ENCODE results near the gene RAPGEF6. TPM values are rescaled to one million over a fixed set of nuclear protein-coding genes. Genes with fewer than 3 reads are reported as not detected.
"Not testable (repeated sequence)": the region's sequence is repeated elsewhere in the genome, so short reads cannot be mapped to it uniquely, and the experiment has no call there.

RAPGEF6 gene
- total RNA-seq, 2 donors from 2014 or later = 8.4 to 14.6 TPM

GRCh38 chr5:131647048-131647769 lies 12.2 kb upstream of the RAPGEF6 start:
- intact Hi-C loops (cut with DNase I) = no loop called here
- ATAC-seq (no peak), DNase-seq (no peak)

DNA sequence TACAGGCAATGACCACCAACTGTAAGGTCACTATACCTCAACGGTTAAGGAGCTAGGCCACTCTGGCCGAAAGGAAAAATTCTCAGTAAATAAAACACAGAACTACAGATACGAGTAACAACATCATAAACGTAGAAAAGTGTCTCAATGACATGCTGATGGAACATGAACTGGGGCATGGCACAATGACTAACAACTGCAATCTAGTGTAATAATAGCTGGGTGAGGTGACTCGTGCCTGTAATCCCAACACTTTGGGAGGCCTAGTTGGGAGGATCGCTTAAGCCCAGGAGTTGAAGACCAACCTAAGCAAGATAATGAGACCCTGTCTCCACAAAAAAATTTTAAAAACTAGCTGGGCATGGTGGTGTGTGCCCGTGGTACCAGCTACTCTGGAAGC lies 9.8 kb upstream of the RAPGEF6 start:
- ATAC-seq (no peak), DNase-seq (no peak)
- intact Hi-C loops (cut with DNase I) = no loop called here

DNA sequence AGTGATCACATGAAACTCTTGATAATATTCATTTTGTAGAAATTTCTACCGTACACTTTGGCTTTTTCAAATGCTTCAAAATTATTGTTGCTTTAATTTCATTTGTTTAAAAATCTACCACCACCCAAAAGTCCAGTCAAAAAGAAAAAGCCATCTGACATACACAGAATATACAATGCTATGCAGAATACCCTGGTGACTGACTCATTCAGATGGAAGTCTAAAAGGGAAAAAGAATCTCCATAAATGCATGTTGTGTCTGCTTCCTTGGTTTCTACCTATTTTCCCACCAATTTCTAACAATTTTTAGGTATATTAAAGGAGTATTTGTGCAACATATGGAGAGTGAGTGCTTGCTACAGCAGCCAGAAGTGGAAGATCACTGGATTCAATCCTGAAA lies 9.3 kb upstream of the RAPGEF6 start:
- intact Hi-C loops (cut with DNase I) = no loop called here
- ATAC-seq = no peak
- no peak for DNase-seq

DNA sequence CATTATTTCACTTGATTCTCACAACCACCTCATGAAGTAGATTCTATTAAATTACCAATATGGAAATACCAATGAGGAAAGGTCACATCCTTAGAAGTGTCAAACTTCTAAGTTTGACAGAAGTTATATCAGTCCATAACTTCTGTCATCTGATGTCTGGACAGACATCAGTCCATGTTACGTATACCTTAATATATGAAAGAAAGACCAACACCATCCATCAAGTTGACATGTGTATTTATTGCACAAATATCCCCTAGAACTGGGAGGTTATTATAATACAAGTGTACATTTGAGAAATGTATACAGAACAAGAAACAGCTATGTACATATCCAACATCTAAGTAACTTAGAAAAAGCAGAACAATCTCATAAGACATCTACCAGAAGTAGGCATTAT lies 6.5 kb upstream of the RAPGEF6 start:
- ATAC-seq (no peak), DNase-seq (no peak)
- intact Hi-C loops (cut with DNase I) = no loop called here

- DNase-seq (no peak), ATAC-seq (no peak)
- intact Hi-C loops (cut with DNase I) = no loop called here
Observed at GRCh38 chr5:131640043-131640856, 5.2 kb upstream of the RAPGEF6 start.

DNA sequence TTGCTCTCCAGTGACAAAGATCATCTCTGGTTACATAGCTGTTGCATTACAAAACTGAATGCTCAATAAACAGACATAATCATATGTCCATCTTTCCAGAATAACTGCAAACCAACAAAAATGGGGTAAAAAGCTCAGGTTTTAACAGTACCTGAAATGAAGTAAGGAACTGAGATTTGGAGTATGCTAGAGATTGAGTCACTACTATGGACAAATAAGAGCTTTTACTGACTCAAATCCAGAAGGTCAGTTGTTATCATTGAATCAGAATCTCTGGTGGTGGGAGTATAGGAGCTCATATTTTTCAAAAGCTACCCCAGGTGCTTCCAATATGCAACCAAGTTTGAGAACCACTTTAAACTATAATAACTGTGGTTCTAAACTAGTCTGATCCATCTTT lies 4.1 kb upstream of the RAPGEF6 start:
- ATAC-seq (no peak), DNase-seq (no peak)
- intact Hi-C loops (cut with DNase I) = no loop called here

GRCh38 chr5:131637694-131638093 lies 2.7 kb upstream of the RAPGEF6 start:
- intact Hi-C loops (cut with DNase I) = no loop called here
- no peak for DNase-seq
- ATAC-seq = no peak

- DNase-seq (no peak), ATAC-seq (peak; percentile 3 to 6)
- intact Hi-C loops (cut with DNase I) = loop anchor here in 1 of 2 donors (2.0 kb wide), 1 partner anchor 161 kb away; the partner anchor contains the start of gene FNIP1
Observed at GRCh38 chr5:131635684-131636572, 899 bp upstream of the RAPGEF6 start.

DNA sequence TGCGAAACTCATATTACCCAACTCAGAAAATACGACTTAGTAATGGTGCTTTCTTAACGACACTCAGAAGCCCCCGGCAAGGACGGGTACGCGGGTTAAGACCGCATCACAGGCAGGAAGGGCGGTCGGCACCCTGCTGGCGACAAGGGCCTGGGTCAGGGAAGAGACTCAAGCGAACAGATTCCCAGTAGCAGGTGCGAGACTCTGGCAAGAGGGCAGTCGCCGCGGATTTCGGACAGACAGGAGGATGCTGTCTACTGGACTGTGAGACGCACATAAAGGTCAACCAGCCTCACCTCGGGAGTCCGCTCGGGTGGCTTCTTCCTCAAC lies 398 bp downstream of the RAPGEF6 start:
- intact Hi-C loops (cut with DNase I) = loop anchor here in 1 of 2 donors (2.0 to 5.0 kb wide), 2 partner anchors 37 to 162 kb away; partner anchors contain the start of gene FNIP1
- peak; percentile 34 to 50 for ATAC-seq
- peak; percentile 66 for DNase-seq

DNA sequence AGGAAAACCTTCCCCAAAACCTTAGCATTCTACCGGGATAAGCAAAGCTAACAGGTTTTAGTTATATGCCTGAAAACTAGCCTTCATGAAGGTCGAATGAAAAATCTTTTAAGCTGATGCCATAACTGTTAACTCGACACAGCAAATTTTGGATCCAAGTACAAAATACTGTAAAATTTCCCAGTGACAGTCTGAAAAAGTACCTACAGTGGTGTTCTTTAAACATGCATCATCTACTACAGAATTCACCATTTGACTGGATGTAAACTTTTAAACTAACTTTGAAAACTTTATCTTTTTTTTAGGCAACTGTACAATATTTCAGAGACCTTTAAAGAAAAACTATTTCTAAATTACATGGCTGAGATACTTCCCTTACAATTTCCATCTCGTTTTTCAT lies 791 bp downstream of the RAPGEF6 start:
- DNase-seq (no peak), ATAC-seq (no peak)
- intact Hi-C loops (cut with DNase I) = loop anchor here in 1 of 2 donors (2.0 to 5.0 kb wide), 2 partner anchors 37 to 163 kb away; partner anchors contain the start of gene FNIP1

GRCh38 chr5:131633830-131634229 lies 1.2 kb downstream of the RAPGEF6 start:
- no peak for DNase-seq
- ATAC-seq = no peak
- intact Hi-C loops (cut with DNase I) = loop anchor here in 1 of 2 donors (2.0 to 5.0 kb wide), 2 partner anchors 37 to 163 kb away; partner anchors contain the start of gene FNIP1

- intact Hi-C loops (cut with DNase I) = loop anchor here in 1 of 2 donors (5.0 kb wide), 1 partner anchor 34 kb away; no protein-coding TSS in a partner anchor
- DNase-seq (no peak), ATAC-seq (no peak)
Observed at GRCh38 chr5:131630963-131631350, 4.1 kb downstream of the RAPGEF6 start.

- ATAC-seq = no peak
- intact Hi-C loops (cut with DNase I) = loop anchor here in 1 of 2 donors (5.0 kb wide), 1 partner anchor 33 kb away; no protein-coding TSS in a partner anchor
- no peak for DNase-seq
Observed at GRCh38 chr5:131630208-131630962, 4.6 kb downstream of the RAPGEF6 start.

GRCh38 chr5:131628990-131629389 lies 6.0 kb downstream of the RAPGEF6 start:
- intact Hi-C loops (cut with DNase I) = no loop called here
- DNase-seq (no peak), ATAC-seq (no peak)

DNA sequence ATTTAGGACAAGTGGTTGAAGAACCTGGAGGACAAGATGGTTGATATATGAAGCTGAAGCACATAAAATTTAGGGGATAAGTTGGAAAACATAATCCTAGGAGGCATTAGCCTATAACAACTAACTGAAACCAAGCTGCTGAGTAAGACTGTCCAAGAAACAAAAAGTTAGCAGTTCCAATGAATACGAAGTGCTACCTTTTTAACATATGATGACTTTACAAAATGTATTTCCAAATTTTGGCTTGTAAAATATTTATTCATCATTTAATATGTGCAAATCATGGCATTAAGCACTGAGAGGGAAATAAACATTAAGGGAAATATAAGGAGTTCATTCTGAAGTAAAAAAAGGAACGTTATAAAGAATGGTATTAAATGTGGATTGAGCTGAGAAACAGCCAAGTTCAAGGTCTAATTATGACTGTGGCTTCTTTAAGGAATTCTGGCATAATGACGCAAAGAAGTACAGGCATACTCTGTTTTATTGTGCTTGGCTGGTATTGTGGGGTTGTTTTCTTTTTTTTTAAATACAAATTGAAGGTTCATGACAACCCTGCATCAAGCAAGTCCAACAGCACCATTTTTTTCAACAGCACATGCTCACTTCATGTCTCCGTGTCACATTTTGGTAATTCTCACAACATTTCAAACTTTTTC lies 7.7 kb downstream of the RAPGEF6 start:
- intact Hi-C loops (cut with DNase I) = no loop called here
- no peak for DNase-seq
- no peak for ATAC-seq

DNA sequence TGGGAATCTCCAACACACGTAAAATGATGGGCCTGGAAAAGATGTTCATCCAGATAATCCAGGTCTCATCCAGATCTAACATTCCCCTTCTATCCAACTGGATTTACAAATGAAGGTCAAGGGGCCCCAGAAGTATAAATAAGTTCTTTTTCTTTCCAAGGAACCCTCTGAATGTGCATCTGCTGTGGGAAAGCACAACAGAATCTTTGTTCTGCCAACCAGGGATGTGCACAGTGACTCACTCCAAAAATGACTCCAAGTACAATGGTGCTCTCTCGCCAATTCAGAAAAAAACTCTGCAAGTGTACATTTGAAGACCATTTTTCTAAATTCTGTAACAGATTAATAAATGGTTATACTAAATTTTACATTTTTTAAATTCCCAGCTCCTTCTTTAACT lies 12.4 kb downstream of the RAPGEF6 start:
- peak in 1 of 2 donors; percentile 63 for ATAC-seq
- DNase-seq = no peak
- intact Hi-C loops (cut with DNase I) = no loop called here

DNA sequence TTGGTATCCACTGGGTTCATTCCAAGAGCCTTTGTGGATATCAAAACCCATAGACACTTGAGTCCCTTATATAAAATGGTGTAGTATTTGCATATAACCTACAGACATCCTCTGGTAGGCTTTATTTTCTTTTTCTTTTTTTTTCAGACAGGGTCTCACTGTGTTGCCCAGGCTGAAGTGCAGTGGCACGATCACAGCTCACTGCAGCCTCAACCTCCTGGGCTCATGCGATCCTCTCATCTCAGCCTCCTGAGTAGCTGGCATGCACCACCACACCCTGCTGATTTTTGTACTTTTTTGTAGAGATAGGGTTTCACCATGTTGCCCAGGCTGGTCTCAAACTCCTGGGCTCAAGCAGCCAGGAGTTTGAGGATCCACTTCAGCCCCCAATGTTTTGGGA lies 13.9 kb downstream of the RAPGEF6 start:
- DNase-seq; intact Hi-C loops (cut with DNase I); ATAC-seq: not testable (repeated sequence)

DNA sequence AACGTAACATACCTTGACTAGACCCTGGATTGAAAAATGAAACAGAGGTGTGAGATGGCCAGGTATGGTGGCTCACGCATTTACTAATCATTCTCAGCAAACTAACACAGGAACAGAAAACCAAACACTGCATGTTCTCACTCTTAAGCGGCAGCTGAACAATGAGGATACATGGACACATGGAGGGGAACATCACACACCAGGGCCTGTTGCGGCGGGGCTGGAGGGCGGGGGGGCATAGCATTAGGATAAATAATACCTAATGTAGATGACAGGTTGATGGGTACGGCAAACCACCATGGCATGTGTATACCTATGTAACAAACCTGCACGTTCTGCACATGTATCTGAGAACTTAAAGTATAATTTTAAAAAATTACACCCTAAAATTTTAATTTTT lies 15.9 kb downstream of the RAPGEF6 start:
- ATAC-seq (no peak), DNase-seq (no peak)
- intact Hi-C loops (cut with DNase I) = no loop called here
